HG03139 (cell line): ENCODE data around the gene VGLL1.
A peak's percentile ranks its signal among the peaks of the same experiment; 100 is the strongest.

Source experiments
- ATAC-seq: cut with Tn5 transposase; IDR thresholded peaks from one replicate; pipeline ENCODE4 v1.9.1; 2021; ENCODE audit not compliant: unreplicated experiment

The VGLL1 gene

DNA sequence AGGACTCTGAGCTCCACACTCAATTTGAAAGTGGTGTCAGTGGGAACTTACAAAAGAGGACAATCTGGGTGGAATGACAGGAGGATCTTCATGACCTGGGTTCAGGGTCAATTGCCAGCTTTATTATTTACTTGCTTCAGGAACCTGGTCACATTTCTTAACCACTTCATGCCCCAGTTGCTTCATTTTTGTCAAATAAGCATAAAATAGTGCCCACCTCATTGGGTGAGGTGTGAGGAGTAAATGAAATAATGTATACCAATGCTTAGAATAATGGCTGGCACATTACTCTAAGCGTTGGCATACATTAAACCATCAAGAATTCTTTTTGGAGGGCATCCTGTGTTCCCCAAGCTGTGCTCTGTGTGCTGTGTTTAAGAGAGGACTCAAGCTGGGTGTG, 19.4 kb downstream of the VGLL1 start:
- ATAC-seq: no peak

DNA sequence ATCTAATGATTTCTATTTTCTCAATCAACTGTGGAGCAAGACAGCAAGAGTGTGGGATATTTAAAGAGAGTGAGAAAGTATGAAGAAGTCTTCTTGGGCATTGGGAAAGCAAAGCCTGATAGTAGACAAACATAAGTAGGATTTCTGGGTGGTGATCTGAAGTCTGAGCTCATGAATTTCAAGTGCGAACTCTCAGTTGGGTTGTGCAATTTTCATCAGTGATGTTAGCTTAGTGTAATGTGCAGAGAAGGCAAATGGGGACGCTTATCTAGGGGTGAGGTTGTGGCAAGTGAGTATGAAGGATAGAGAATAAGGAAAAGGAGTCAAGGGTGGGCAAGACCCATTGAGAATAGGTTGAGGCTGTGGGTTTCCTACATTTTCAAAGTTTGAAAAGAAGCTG, 23.7 kb downstream of the VGLL1 start:
- ATAC-seq: no peak

DNA sequence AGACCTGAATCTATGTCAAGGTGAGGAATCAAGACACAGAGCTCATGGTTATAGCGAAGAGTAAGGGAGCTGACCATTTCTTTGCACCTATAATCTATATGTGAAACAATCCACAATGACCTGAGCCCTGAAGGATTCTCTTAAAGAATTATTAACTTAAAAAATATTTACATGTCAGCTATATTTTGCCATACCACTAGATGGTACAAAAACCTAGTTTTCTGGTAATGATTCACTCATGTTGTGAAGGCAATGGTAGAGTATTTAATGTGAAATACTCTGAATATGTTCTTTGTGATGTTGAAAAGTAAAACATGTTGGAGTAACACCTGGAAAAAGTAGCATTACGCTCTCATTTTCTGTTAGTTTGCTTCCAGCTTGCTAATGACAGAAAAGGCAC, 40.0 kb downstream of the VGLL1 start:
- ATAC-seq: no peak

DNA sequence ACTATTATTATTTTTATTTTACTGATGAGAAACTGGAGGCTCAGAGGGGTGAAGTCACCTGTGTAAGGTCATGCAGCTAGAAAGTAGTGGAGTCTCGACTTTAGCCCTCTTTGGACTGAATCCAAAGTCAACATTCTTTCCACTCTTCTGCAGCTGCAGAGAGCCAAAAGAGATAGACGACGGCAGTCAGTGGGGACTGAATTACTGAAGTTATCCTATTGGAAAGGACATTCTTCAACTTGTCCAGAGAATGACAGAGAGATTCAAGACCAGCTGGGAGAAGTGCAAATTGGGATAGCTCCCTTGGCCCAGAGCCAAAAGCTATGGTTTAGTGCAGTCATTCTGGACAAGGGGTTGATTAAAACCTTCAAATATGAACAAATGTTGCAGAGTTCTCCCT, 42.5 kb downstream of the VGLL1 start:
- no peak for ATAC-seq

- peak; percentile 97 for ATAC-seq
Observed at GRCh38 chrX:136577552-136577951, 45.5 kb downstream of the VGLL1 start.

GRCh38 chrX:136580316-136580715, 48.3 kb downstream of the VGLL1 start:
- no peak for ATAC-seq

- ATAC-seq: no peak
Observed at GRCh38 chrX:136582624-136583023, 50.6 kb downstream of the VGLL1 start.

DNA sequence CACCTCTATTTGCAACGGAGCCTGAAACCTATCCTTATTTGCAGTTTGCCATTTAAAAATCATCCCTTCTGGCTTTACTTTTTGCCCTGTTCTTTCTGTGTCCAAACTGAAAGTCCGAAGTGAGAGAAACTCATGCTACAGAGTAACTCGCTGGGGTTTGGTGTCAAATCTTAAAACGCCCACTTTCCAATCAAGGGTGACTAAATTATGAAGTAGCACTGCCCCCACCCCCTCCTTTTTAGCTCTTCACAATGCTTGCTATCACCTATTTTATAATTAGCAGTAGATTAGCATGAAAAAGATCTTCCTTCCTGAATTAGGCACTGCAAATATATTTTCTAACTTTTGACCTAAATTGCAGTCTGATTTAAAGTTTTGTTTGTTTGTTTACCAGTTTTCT, 52.5 kb downstream of the VGLL1 start:
- ATAC-seq: no peak

GRCh38 chrX:136585262-136585661, 53.2 kb downstream of the VGLL1 start:
- ATAC-seq: no peak

DNA sequence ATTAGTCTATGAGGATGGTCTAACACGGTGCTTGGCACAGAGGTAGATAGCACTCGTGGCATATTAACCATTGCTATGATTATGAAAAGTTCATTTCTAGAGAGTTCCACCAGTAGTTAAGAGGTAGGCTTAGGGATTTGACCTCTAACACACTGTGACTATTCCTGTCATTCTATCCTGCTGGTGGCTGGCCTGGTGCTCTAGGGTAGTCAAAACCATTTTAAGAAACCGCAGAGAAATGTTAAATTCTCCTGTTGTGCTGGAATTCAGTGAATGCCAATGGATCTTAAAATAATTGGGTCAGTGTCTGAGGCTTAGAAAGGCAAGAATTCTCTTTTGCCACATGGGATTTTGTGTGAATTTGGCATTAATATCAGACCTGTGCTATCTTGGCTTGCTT, 53.9 kb downstream of the VGLL1 start:
- ATAC-seq: no peak

DNA sequence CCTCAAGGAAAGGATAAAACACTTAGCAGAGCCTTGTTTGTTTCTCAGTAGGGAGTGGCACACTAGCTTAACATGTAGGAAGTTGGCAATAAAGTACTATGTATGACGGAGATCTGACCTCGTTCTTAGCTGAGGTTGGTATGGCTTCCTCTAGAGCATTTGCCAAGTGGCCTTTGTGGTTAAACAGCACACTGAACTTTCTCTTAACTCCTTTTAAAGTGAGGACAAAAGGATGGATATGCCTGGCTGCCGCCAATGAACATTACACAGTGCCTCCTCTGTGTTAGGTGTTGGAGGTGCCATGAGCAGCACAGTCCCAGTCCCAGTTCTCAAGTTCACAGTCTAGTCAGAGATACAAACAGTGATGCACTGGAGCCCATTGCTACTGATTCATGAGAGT, 54.4 kb downstream of the VGLL1 start:
- ATAC-seq: no peak

DNA sequence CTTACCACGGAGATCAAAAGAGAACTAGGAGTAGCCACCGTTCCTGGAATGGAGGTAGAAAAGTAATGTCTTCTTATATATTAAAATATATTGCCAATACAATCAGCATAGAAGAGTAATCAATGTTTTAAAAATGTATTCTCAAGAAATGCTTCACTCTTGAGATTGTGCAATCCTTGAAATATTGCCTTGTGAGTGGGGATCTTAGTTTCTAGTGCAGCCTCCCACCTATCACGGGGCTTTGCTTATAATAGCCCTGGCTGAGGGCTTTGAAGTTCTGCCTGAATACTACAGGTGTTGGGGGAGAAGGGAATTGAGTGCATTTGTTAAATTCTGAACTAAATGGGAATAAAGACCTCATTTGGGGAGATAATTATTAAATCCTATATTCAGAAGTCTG, 55.5 kb downstream of the VGLL1 start:
- no peak for ATAC-seq

GRCh38 chrX:136588036-136588435, 56.0 kb downstream of the VGLL1 start:
- ATAC-seq: no peak

GRCh38 chrX:136589966-136590365, 58.0 kb downstream of the VGLL1 start:
- no peak for ATAC-seq

GRCh38 chrX:136597356-136597755, 65.3 kb downstream of the VGLL1 start:
- no peak for ATAC-seq

DNA sequence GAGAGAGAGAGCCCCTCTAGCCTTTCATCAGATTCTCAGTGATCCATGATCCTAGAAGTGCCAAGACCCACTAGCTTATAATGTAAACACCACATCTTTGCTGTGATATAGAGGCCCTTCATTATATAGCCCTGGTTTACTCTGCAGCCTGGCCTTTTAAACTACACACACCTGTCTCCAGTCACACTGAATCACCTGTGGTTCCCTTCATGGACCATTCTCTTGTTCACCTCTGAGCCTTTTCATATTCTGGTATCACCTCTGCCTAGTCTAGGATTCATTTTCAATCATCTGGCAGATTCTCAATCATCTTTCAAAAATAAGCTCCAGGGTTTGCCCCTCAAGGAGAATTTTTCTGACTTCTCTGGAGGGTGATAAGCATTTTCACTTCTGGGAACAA, 65.9 kb downstream of the VGLL1 start:
- ATAC-seq: no peak

DNA sequence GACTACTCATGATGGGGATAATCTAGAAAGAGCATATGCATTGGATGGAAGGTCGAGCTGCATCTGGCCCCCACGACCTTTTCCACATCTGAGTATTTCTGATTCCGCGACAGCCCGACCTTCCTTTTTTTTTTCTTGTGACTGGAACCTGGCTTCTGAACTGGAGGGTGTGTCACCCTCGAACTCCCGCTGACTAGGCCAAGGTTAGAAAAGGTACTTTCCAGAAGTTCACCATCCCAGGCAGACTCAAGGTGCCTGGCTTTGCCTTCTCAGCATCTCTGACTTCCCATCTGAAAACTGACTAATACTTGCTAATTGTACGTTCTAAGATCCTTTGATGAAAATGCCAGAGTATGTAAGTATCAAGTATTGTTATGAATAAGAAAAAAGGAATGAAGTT, 66.6 kb downstream of the VGLL1 start:
- ATAC-seq: no peak

- no peak for ATAC-seq
Observed at GRCh38 chrX:136600059-136600458, 68.0 kb downstream of the VGLL1 start.
